HUES6 (cell line): ENCODE data around the gene ACBD3.
A peak's percentile ranks its signal among the peaks of the same experiment; 100 is the strongest.

ENCODE experiments used
- H3K27ac ChIP-seq: 2 replicates; pipeline ENCODE4 v1.7.0; 2013; ENCODE audit warnings: low read depth, mild to moderate bottlenecking, low read length, inconsistent platforms
- H3K27me3 ChIP-seq: 2 replicates; pipeline ENCODE4 v1.6.1; 2013; ENCODE audit warnings: low read length; ENCODE audit not compliant: control insufficient read depth, insufficient read depth
- H3K36me3 ChIP-seq: 2 replicates; pipeline ENCODE4 v1.6.1; 2013; ENCODE audit warnings: low read length; ENCODE audit not compliant: control insufficient read depth, insufficient read depth
- H3K4me1 ChIP-seq: 2 replicates; pipeline ENCODE4 v1.6.1; 2013; ENCODE audit warnings: low read length; ENCODE audit not compliant: control insufficient read depth, insufficient read depth
- H3K4me3 ChIP-seq: 2 replicates; pipeline ENCODE4 v1.5.1; 2013; ENCODE audit warnings: low read depth, low read length
- H3K9ac ChIP-seq: one replicate; pipeline ENCODE4 v1.6.1; 2013; ENCODE audit warnings: mild to moderate bottlenecking, low read length
- H3K9me3 ChIP-seq: 2 replicates; pipeline ENCODE4 v1.6.1; 2013; ENCODE audit warnings: low read depth, low read length; ENCODE audit not compliant: control insufficient read depth, insufficient read depth

The ACBD3 gene

GRCh38 chr1:226201029-226201593 is 14.6 kb upstream of the ACBD3 start:
- H3K4me3 ChIP-seq, result no peak overlapping the region
- no peaks in the 10 kb centered on the region for H3K9me3 ChIP-seq
- peaks cover 18% of the 10 kb centered on the region for H3K4me1 ChIP-seq
- no peaks in the 10 kb centered on the region for H3K36me3 ChIP-seq
- no peak overlapping the region for H3K9ac ChIP-seq
- no peaks in the 10 kb centered on the region for H3K27me3 ChIP-seq
- H3K27ac ChIP-seq, result no peak overlapping the region

GRCh38 chr1:226199971-226200370 is 13.4 kb upstream of the ACBD3 start:
- no peaks in the 10 kb centered on the region for H3K27me3 ChIP-seq
- H3K9ac ChIP-seq, result no peak overlapping the region
- H3K9me3 ChIP-seq, result no peaks in the 10 kb centered on the region
- peaks cover 24% of the 10 kb centered on the region for H3K4me1 ChIP-seq
- H3K36me3 ChIP-seq, result no peaks in the 10 kb centered on the region
- H3K4me3 ChIP-seq, result no peak overlapping the region
- H3K27ac ChIP-seq, result no peak overlapping the region

GRCh38 chr1:226195144-226195543 is 8.6 kb upstream of the ACBD3 start:
- H3K4me1 ChIP-seq, result peaks cover 7% of the 10 kb centered on the region
- no peak overlapping the region for H3K9ac ChIP-seq
- no peaks in the 10 kb centered on the region for H3K9me3 ChIP-seq
- no peak overlapping the region for H3K27ac ChIP-seq
- H3K4me3 ChIP-seq, result no peak overlapping the region
- no peaks in the 10 kb centered on the region for H3K36me3 ChIP-seq
- H3K27me3 ChIP-seq, result no peaks in the 10 kb centered on the region

DNA sequence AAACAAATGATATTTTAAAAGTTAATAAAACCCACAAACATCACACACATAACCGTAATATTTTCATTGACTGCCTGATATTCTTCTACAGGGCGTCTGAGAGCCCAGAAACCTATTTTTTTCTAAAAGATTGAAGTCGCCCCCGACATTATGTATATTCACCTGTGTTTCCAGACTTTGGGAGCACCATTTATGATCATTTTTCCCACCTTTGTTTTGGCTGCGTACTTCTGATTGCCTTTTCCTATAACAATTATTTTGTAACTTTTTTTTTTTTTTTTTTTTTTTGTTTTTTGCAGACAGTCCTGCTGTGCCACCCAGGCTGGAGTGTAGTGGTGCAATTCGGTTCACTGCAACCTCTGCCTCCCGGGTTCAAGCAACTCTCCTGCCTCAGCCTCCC is 839 bp upstream of the ACBD3 start:
- Histone ChIP-seq H3K27ac (no peak overlapping the region), H3K9me3 (no peaks in the 10 kb centered on the region), H3K27me3 (no peaks in the 10 kb centered on the region), H3K4me3 (peak overlapping the region; percentile 97), H3K9ac (no peak overlapping the region), H3K4me1 (peaks cover 9% of the 10 kb centered on the region), H3K36me3 (peaks cover 4% of the 10 kb centered on the region)

DNA sequence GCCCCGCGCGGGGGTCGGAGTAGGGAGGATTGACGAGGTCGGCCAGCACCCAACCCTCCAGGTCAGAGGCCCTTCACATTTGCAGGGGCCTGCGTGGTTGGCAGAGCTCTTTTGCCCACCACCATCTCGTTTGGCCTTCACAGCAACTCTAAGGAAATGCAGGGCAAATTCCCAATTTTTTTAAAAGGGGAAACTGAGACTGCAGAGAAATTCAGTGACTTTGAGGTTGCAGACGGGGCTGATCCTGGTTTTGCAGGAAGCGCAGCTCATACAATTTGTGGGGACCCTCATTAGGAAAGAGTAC is 430 bp upstream of the ACBD3 start:
- Histone ChIP-seq H3K9ac (peak overlapping the region; percentile 94), H3K36me3 (peaks cover 4% of the 10 kb centered on the region), H3K4me3 (peak overlapping the region; percentile 97), H3K27ac (peak overlapping the region; percentile 43; the same call in 1 of the 2 replicates), H3K4me1 (peaks cover 9% of the 10 kb centered on the region), H3K27me3 (no peaks in the 10 kb centered on the region), H3K9me3 (no peaks in the 10 kb centered on the region)

- Histone ChIP-seq H3K27ac (no peak overlapping the region), H3K4me3 (peak overlapping the region; percentile 97), H3K4me1 (peaks cover 9% of the 10 kb centered on the region), H3K9ac (peak overlapping the region; percentile 94), H3K36me3 (peaks cover 10% of the 10 kb centered on the region), H3K27me3 (no peaks in the 10 kb centered on the region), H3K9me3 (no peaks in the 10 kb centered on the region)
Observed at GRCh38 chr1:226185141-226186036, 1.2 kb downstream of the ACBD3 start.

DNA sequence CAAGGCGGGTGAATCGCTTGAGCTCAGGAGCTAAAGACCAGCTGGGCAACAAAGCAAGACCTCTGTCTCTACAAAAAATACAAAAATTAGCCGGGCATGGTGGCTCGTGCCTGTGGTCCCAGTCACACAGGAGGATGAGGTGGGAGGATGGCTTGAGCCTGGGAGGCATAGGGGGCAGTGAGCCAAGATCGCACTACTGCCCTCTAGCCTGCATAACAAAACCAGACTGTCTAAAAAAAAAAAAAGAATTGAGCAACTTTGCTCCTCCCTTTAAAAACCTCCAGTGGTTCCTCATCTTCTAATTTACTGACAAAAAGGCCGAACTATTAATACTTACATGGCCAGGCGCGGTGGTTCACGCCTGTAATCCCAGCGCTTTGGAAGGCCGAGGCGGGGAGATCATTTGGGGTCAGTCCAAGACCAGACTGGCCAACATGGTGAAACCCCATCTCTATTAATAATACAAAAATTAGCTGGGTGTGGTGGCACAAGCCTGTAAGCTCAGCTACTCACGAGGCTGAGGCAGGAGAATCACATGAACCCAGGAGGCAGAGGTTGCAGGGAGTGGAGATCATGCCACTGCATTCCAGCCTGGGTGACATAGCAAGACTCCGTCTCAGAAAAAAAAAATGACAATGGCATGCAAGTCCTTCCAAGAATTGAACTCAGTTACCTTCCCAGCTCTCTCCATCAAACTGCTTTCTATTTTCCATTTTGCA is 4.4 kb downstream of the ACBD3 start:
- Histone ChIP-seq H3K9ac (no peak overlapping the region), H3K4me3 (no peak overlapping the region), H3K36me3 (peaks cover 22% of the 10 kb centered on the region), H3K27me3 (no peaks in the 10 kb centered on the region), H3K4me1 (peaks cover 9% of the 10 kb centered on the region), H3K27ac (no peak overlapping the region), H3K9me3 (no peaks in the 10 kb centered on the region)

- peaks cover 27% of the 10 kb centered on the region for H3K36me3 ChIP-seq
- no peak overlapping the region for H3K27ac ChIP-seq
- H3K9ac ChIP-seq, result no peak overlapping the region
- no peaks in the 10 kb centered on the region for H3K9me3 ChIP-seq
- no peak overlapping the region for H3K4me3 ChIP-seq
- H3K27me3 ChIP-seq, result no peaks in the 10 kb centered on the region
- H3K4me1 ChIP-seq, result no peaks in the 10 kb centered on the region
Observed at GRCh38 chr1:226176870-226177269, 9.7 kb downstream of the ACBD3 start.

- H3K27ac ChIP-seq, result no peak overlapping the region
- no peak overlapping the region for H3K9ac ChIP-seq
- no peaks in the 10 kb centered on the region for H3K27me3 ChIP-seq
- no peaks in the 10 kb centered on the region for H3K4me1 ChIP-seq
- H3K4me3 ChIP-seq, result no peak overlapping the region
- no peaks in the 10 kb centered on the region for H3K9me3 ChIP-seq
- peaks cover 8% of the 10 kb centered on the region for H3K36me3 ChIP-seq
Observed at GRCh38 chr1:226172589-226172988, 14.0 kb downstream of the ACBD3 start.

GRCh38 chr1:226166341-226166740 is 20.2 kb downstream of the ACBD3 start:
- Histone ChIP-seq H3K9ac (no peak overlapping the region), H3K9me3 (no peaks in the 10 kb centered on the region), H3K4me3 (no peak overlapping the region), H3K27me3 (no peaks in the 10 kb centered on the region), H3K4me1 (no peaks in the 10 kb centered on the region), H3K27ac (no peak overlapping the region), H3K36me3 (peaks cover 46% of the 10 kb centered on the region)

GRCh38 chr1:226164154-226164553 is 22.4 kb downstream of the ACBD3 start:
- H3K4me1 ChIP-seq, result no peaks in the 10 kb centered on the region
- no peak overlapping the region for H3K9ac ChIP-seq
- no peaks in the 10 kb centered on the region for H3K27me3 ChIP-seq
- H3K36me3 ChIP-seq, result peaks cover 64% of the 10 kb centered on the region
- H3K9me3 ChIP-seq, result no peaks in the 10 kb centered on the region
- H3K27ac ChIP-seq, result no peak overlapping the region
- H3K4me3 ChIP-seq, result no peak overlapping the region
